Subcutaneous abdominal adipose tissue (tissue), 5 donors: ENCODE measurements around the gene NR6A1.

Source experiments
- H3K27ac ChIP-seq: one replicate; pipeline ENCODE4 v1.7.0; 2013; ENCODE audit warnings: low read depth, mild to moderate bottlenecking, inconsistent platforms, low read length, moderate library complexity
- H3K27me3 ChIP-seq, 5 donors: one replicate each; pipeline ENCODE4 v1.7.0; 2013; ENCODE audit warnings: low read length in 5 of 5, inconsistent platforms in 1 of 5; ENCODE audit not compliant: control insufficient read depth in 5 of 5, insufficient read depth in 4 of 5
- H3K36me3 ChIP-seq, 5 donors: one replicate each; pipeline ENCODE4 v1.7.0; 2013; ENCODE audit warnings: low read length in 5 of 5; ENCODE audit not compliant: control insufficient read depth in 5 of 5, insufficient read depth in 5 of 5
- H3K4me1 ChIP-seq, 5 donors: one replicate each; pipeline ENCODE4 v1.7.0; 2013; ENCODE audit warnings: low read length in 5 of 5, mild to moderate bottlenecking in 3 of 5, moderate library complexity in 1 of 5; ENCODE audit not compliant: control insufficient read depth in 5 of 5, insufficient read depth in 5 of 5
- H3K4me3 ChIP-seq, 5 donors: one replicate each; pipeline ENCODE4 v1.7.0; 2013; ENCODE audit warnings: low read length in 5 of 5, low read depth in 1 of 5
- H3K9ac ChIP-seq, 5 donors: one replicate each; pipeline ENCODE4 v1.7.0; 2013; ENCODE audit warnings: low read length in 5 of 5, mild to moderate bottlenecking in 4 of 5, moderate library complexity in 3 of 5
- H3K9me3 ChIP-seq, 5 donors: one replicate each; pipeline ENCODE4 v1.7.0; 2013; ENCODE audit warnings: low read length in 5 of 5; ENCODE audit not compliant: control insufficient read depth in 5 of 5
- donor health status: healthy.
- donor health status: healthy.
- donor health status: healthy.
- donor health status: healthy.
- donor health status: healthy.

Gene NR6A1

DNA sequence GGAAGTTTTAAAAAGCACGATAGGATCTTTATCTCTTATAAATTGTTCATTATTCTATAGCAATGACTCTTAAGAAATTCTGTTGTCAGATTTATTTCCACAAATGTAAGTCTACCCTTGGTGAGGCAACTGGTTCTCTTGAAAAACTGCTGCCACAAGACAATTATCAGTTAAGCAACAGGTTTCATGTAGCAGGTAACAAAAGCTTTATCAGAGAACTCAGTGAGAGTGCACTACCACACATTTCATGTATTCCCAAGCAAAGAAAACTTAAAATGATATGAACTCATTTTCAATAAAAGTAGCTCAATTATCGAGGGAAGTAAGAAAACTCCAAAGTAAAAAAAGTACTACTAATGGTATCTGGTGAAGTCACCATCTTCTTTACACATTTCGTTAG lies 9.4 kb downstream of the NR6A1 start:
- Histone ChIP-seq H3K36me3 (no peaks in the 10 kb centered on the region), H3K9ac (no peak overlapping the region), H3K9me3 (no peaks in the 10 kb centered on the region), H3K27ac (no peak overlapping the region), H3K4me3 (no peak overlapping the region), H3K27me3 (peaks cover 4 to 41% (median 14%) of the 10 kb centered on the region in 5 donors), H3K4me1 (no peaks in the 10 kb centered on the region)

GRCh38 chr9:124761196-124761595 lies 9.9 kb downstream of the NR6A1 start:
- H3K4me3 ChIP-seq, result no peak overlapping the region
- H3K9me3 ChIP-seq, result no peaks in the 10 kb centered on the region
- no peak overlapping the region for H3K27ac ChIP-seq
- no peaks in the 10 kb centered on the region for H3K36me3 ChIP-seq
- H3K4me1 ChIP-seq, result no peaks in the 10 kb centered on the region
- H3K27me3 ChIP-seq, result peaks cover 4 to 36% (median 13%) of the 10 kb centered on the region in 5 donors
- no peak overlapping the region for H3K9ac ChIP-seq

DNA sequence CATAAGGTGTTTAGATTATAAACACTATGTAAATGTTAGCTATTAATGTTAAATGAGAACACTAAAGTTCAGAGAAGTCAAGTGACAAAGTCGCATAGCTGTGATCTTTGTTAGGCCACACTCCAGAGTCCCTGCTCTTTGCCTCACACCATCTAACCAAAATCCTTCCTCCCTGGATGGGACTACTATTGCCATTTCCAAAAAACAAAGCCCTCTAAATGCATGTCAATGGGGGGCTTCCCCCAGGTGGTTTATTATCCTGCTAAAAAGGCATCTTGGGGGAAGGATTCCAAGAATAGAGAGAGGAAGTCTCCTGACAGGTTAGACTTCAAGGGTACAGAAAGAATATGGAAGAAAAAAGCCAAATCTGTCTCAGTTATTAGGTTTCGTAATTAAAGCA lies 10.4 kb downstream of the NR6A1 start:
- H3K9me3 ChIP-seq, result no peaks in the 10 kb centered on the region
- no peak overlapping the region for H3K9ac ChIP-seq
- peaks cover 4 to 38% (median 13%) of the 10 kb centered on the region in 5 donors for H3K27me3 ChIP-seq
- H3K27ac ChIP-seq, result no peak overlapping the region
- no peaks in the 10 kb centered on the region for H3K36me3 ChIP-seq
- no peaks in the 10 kb centered on the region for H3K4me1 ChIP-seq
- no peak overlapping the region for H3K4me3 ChIP-seq

- H3K27ac ChIP-seq, result no peak overlapping the region
- H3K9ac ChIP-seq, result no peak overlapping the region
- peaks cover 10 to 47% (median 13%) of the 10 kb centered on the region in 5 donors for H3K27me3 ChIP-seq
- H3K4me1 ChIP-seq, result no peaks in the 10 kb centered on the region
- no peak overlapping the region for H3K4me3 ChIP-seq
- H3K9me3 ChIP-seq, result no peaks in the 10 kb centered on the region
- H3K36me3 ChIP-seq, result no peaks in the 10 kb centered on the region
Observed at GRCh38 chr9:124759327-124759726, 11.8 kb downstream of the NR6A1 start.

DNA sequence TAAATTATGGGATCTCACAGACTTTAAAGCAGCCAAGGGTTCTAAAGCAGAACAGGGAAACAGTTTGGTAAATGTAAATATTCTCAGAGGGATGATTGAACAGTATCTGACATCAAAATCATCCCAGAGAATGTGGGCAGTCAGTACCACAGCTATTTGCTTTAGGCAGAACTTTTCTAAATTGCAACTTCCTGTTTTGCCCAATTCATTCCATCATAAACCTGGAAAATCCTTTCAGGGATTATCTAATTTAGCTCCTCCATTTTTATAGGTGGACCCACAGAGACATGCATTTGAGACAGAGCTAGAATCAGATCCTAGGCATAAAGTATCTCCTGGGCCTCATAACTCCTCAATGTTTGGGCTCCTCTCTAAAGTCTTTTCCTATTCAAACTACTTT lies 12.4 kb downstream of the NR6A1 start:
- Histone ChIP-seq H3K27me3 (peaks cover 10 to 46% (median 16%) of the 10 kb centered on the region in 5 donors), H3K9me3 (no peaks in the 10 kb centered on the region), H3K4me3 (no peak overlapping the region), H3K4me1 (no peaks in the 10 kb centered on the region), H3K27ac (no peak overlapping the region), H3K36me3 (no peaks in the 10 kb centered on the region), H3K9ac (no peak overlapping the region)

- H3K27ac ChIP-seq, result no peak overlapping the region
- H3K9ac ChIP-seq, result no peak overlapping the region
- H3K4me3 ChIP-seq, result no peak overlapping the region
Observed at GRCh38 chr9:124758061-124758460, 13.1 kb downstream of the NR6A1 start.

DNA sequence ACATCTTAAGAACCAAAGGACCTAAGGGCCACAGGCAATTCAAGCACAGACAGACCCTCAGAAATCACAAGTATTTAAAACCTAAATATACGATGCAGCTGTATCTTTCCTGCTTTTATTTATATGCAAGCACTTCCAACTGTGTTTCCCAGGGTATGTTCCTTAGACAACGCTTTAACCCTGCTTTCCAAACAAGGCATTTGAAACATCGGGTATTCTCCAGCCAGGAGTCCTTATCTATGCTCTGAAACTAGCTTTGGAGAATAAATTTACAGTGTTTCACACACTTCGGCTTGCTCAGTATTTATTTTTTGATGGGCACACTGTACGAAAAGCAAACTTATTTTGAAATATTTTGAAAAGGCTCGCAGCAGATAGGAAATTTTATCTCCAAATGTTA lies 13.5 kb downstream of the NR6A1 start:
- Histone ChIP-seq H3K4me3 (no peak overlapping the region), H3K27me3 (peaks cover 10 to 44% (median 16%) of the 10 kb centered on the region in 5 donors), H3K4me1 (no peaks in the 10 kb centered on the region), H3K9me3 (no peaks in the 10 kb centered on the region), H3K27ac (no peak overlapping the region), H3K36me3 (no peaks in the 10 kb centered on the region), H3K9ac (no peak overlapping the region)

More at GRCh38 chr9:124758061-124758460, 13.1 kb downstream of the NR6A1 start:
- Histone ChIP-seq H3K4me1 (no peaks in the 10 kb centered on the region), H3K9me3 (no peaks in the 10 kb centered on the region), H3K27me3 (peaks cover 10 to 44% (median 18%) of the 10 kb centered on the region in 5 donors), H3K36me3 (no peaks in the 10 kb centered on the region)

- Histone ChIP-seq H3K27ac (no peak overlapping the region), H3K4me3 (no peak overlapping the region), H3K9me3 (no peaks in the 10 kb centered on the region), H3K36me3 (no peaks in the 10 kb centered on the region), H3K9ac (no peak overlapping the region), H3K27me3 (peaks cover 10 to 35% (median 14%) of the 10 kb centered on the region in 5 donors), H3K4me1 (no peaks in the 10 kb centered on the region)
Observed at GRCh38 chr9:124756011-124756410, 15.1 kb downstream of the NR6A1 start.

GRCh38 chr9:124755061-124755460 lies 16.1 kb downstream of the NR6A1 start:
- no peaks in the 10 kb centered on the region for H3K9me3 ChIP-seq
- H3K27ac ChIP-seq, result no peak overlapping the region
- peaks cover 6 to 32% (median 15%) of the 10 kb centered on the region in 5 donors for H3K27me3 ChIP-seq
- H3K4me3 ChIP-seq, result no peak overlapping the region
- no peak overlapping the region for H3K9ac ChIP-seq
- no peaks in the 10 kb centered on the region for H3K4me1 ChIP-seq
- H3K36me3 ChIP-seq, result no peaks in the 10 kb centered on the region

DNA sequence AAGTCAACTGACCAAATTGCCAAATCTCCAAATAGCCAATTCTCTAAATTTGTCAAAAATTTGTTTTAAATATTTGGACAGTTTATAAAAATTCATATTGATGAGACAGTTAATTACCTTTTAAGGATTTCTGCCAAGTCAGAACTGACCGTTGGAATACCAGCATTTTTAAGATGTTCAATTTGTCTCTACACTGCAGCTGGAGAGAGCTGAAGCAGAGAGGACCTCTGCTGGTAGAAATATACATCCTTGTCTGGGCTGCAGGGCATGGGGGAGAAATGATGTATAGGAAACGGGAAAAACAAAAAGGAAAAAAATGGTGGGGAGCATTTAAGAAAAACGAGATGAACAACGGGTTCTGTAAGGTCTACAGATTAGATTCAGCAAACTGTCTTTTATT lies 16.8 kb downstream of the NR6A1 start:
- no peaks in the 10 kb centered on the region for H3K4me1 ChIP-seq
- no peak overlapping the region for H3K27ac ChIP-seq
- H3K27me3 ChIP-seq, result peaks cover 6 to 29% (median 15%) of the 10 kb centered on the region in 5 donors
- H3K9ac ChIP-seq, result no peak overlapping the region
- H3K4me3 ChIP-seq, result no peak overlapping the region
- H3K36me3 ChIP-seq, result no peaks in the 10 kb centered on the region
- no peaks in the 10 kb centered on the region for H3K9me3 ChIP-seq

GRCh38 chr9:124752967-124753366 lies 18.1 kb downstream of the NR6A1 start:
- Histone ChIP-seq H3K4me1 (no peaks in the 10 kb centered on the region), H3K4me3 (no peak overlapping the region), H3K27me3 (peaks cover 6 to 19% (median 15%) of the 10 kb centered on the region in 5 donors), H3K9ac (no peak overlapping the region), H3K27ac (no peak overlapping the region), H3K9me3 (no peaks in the 10 kb centered on the region), H3K36me3 (no peaks in the 10 kb centered on the region)
